Thyroid gland (tissue), 4 donors: ENCODE data around the gene BMERB1. TPM values are rescaled to one million over a fixed set of nuclear protein-coding genes. Genes with fewer than 3 reads are reported as not detected.

ENCODE experiments used
- DNase-seq, 2 donors: peaks; one replicate each; pipeline ENCODE4 v3.0.0-alpha.2; 2019
- H3K27ac ChIP-seq, 3 donors: fragments of 200-600 bp; sonication (generic); 1 replicate in 2 of 3; 2 replicates in 1 of 3; pipeline ENCODE4 v1.5.1; 2016 to 2019; ENCODE audit warnings: mild to moderate bottlenecking in 1 of 3, moderate library complexity in 1 of 3
- H3K27me3 ChIP-seq: fragments of 200-600 bp; sonication (generic); one replicate; pipeline ENCODE4 v1.5.1; 2019
- H3K36me3 ChIP-seq, 2 donors: fragments of 200-600 bp; sonication (generic); one replicate each; pipeline ENCODE4 v1.5.1; 2016 to 2019
- H3K4me1 ChIP-seq, 2 donors: fragments of 200-600 bp; sonication (generic); one replicate each; pipeline ENCODE4 v1.5.1; 2017 to 2019
- H3K4me3 ChIP-seq, 3 donors: fragments of 200-600 bp; sonication (generic); replicated peaks in 1 of 3; 1 replicate in 2 of 3; 2 replicates in 1 of 3; pipeline ENCODE4 v1.5.1; 2016; ENCODE audit warnings: mild to moderate bottlenecking in 1 of 3
- H3K9me3 ChIP-seq: fragments of 200-600 bp; sonication (generic); one replicate; pipeline ENCODE4 v1.5.1; 2017
- CTCF ChIP-seq, 6 experiments: fragments of 200-600 bp in 3 of 6; fragments of 450-650 bp in 3 of 6; sonication (generic) in 3 of 6; IDR thresholded peaks; one replicate each; pipeline ENCODE4 v1.5.1; 2016 to 2019; ENCODE audit warnings: antibody characterized with exemption in 6 of 6, mild to moderate bottlenecking in 2 of 6, inconsistent platforms in 1 of 6, moderate library complexity in 1 of 6
- POLR2A ChIP-seq, 2 donors: fragments of 450-650 bp; IDR thresholded peaks; one replicate each; pipeline ENCODE4 v1.6.1; 2017; ENCODE audit warnings: antibody characterized with exemption in 2 of 2, mild to moderate bottlenecking in 2 of 2, moderate library complexity in 1 of 2
- WGBS, 2 donors: methylation state at CpG; one replicate each; pipeline ENCODE4 v1.1.5; 2017; 5-methylcytosine and 5-hydroxymethylcytosine counted together
- intact Hi-C: fragments of 100-400 bp; cut with DNase I; formaldehyde crosslinking; loops from one replicate; pipeline ENCODE4 v1.15.1; 2023
- total RNA-seq, 4 donors: library from RNA; depleted of rRNA; stranded (reverse); fragments of >200 nt; gene quantifications; one replicate each; pipeline ENCODE4 v1.2.3, GENCODE V29; 2016

The BMERB1 gene
- total RNA-seq, 4 donors from 2014 or later: 13.7 to 31.0 (median 23.0) TPM

- no peaks in the 10 kb centered on the region for H3K4me1 ChIP-seq
- no peak overlapping the region for H3K27ac ChIP-seq
- intact Hi-C loops: no loop called here
- no peaks in the 10 kb centered on the region for H3K27me3 ChIP-seq
- no peak for DNase-seq
- TF ChIP-seq CTCF (IDR thresholded peaks at IDR 0.05): no peak
- TF ChIP-seq POLR2A (IDR thresholded peaks at IDR 0.05): no peak
- WGBS, 2 donors: 83 to 88% methylated on average over 17 of the region's 17 CpGs
- H3K36me3 ChIP-seq: peaks cover 77 to 80% of the 10 kb centered on the region in 2 donors
- no peaks in the 10 kb centered on the region for H3K9me3 ChIP-seq
- no peak overlapping the region for H3K4me3 ChIP-seq
Measured at GRCh38 chr16:15598648-15599190, 164.3 kb downstream of the BMERB1 start.

GRCh38 chr16:15599303-15600070, 165.1 kb downstream of the BMERB1 start:
- Histone ChIP-seq H3K36me3 (peaks cover 83 to 85% of the 10 kb centered on the region in 2 donors), H3K4me3 (no peak overlapping the region), H3K4me1 (no peaks in the 10 kb centered on the region), H3K27me3 (no peaks in the 10 kb centered on the region), H3K9me3 (no peaks in the 10 kb centered on the region), H3K27ac (no peak overlapping the region)
- intact Hi-C loops: no loop called here
- 93 to 95% methylated on average over 21 of the region's 21 CpGs for WGBS, 2 donors
- TF ChIP-seq CTCF (IDR thresholded peaks at IDR 0.05) (no peak), POLR2A (IDR thresholded peaks at IDR 0.05) (no peak)
- DNase-seq: no peak

- Histone ChIP-seq H3K27me3 (no peaks in the 10 kb centered on the region), H3K4me3 (no peak overlapping the region), H3K4me1 (no peaks in the 10 kb centered on the region), H3K9me3 (no peaks in the 10 kb centered on the region), H3K27ac (no peak overlapping the region), H3K36me3 (peaks cover 78 to 85% of the 10 kb centered on the region in 2 donors)
- no peak for DNase-seq
- no peak for TF ChIP-seq CTCF (IDR thresholded peaks at IDR 0.05)
- TF ChIP-seq POLR2A (IDR thresholded peaks at IDR 0.05): no peak
- intact Hi-C loops: no loop called here
- WGBS, 2 donors: 88 to 91% methylated on average over 9 of the region's 9 CpGs
Measured at GRCh38 chr16:15601212-15601879, 167.0 kb downstream of the BMERB1 start.

- no peaks in the 10 kb centered on the region for H3K9me3 ChIP-seq
- no peak for DNase-seq
- no peaks in the 10 kb centered on the region for H3K27me3 ChIP-seq
- TF ChIP-seq POLR2A (IDR thresholded peaks at IDR 0.05): no peak
- TF ChIP-seq CTCF (IDR thresholded peaks at IDR 0.05): no peak
- intact Hi-C loops: no loop called here
- H3K4me1 ChIP-seq: no peaks in the 10 kb centered on the region
- no peak overlapping the region for H3K4me3 ChIP-seq
- WGBS, 2 donors: 94 to 95% methylated on average over 23 of the region's 23 CpGs
- no peak overlapping the region for H3K27ac ChIP-seq
- H3K36me3 ChIP-seq: peaks cover 79 to 89% of the 10 kb centered on the region in 2 donors
Measured at GRCh38 chr16:15602285-15603044, 168.1 kb downstream of the BMERB1 start.
